Spleen (tissue), 7 donors: ENCODE measurements around the gene ULBP1.
"Not testable (repeated sequence)": the region's sequence is repeated elsewhere in the genome, so short reads cannot be mapped to it uniquely, and the experiment has no call there.

ENCODE experiments used
- POLR2A ChIP-seq, 3 donors: fragments of 450-650 bp; IDR thresholded peaks; one replicate each; pipeline ENCODE4 v1.5.1; 2017; ENCODE audit warnings: antibody characterized with exemption in 3 of 3, mild to moderate bottlenecking in 1 of 3
- POLR2AphosphoS5 ChIP-seq, 3 donors: sonication (generic); formaldehyde crosslinking; IDR thresholded peaks; one replicate each; pipeline ENCODE4 v1.5.1; 2017; ENCODE audit warnings: antibody characterized with exemption in 3 of 3
- TF ChIP-seq, protein P1 (sequence below), 11 experiments: fragments of 200-600 bp in 7 of 11; fragments of 450-650 bp in 4 of 11; sonication (generic) in 4 of 11; IDR thresholded peaks in 8 of 11; conservative IDR thresholded peaks in 3 of 11; 1 replicate in 7 of 11; 2 replicates in 4 of 11; pipeline versions ENCODE4 v1.4.0 to v1.8.0; 2016 to 2021; ENCODE audit warnings: antibody characterized with exemption in 11 of 11, inconsistent platforms in 4 of 11, mild to moderate bottlenecking in 1 of 11
- donor health status: DM: no; HTN: no; CAD: no; lungs with moderate emphysema.
- donor health status: DM: no; HTN: no; CAD: no.
- donor health status: DM: no; HTN: no; CAD: no.

DNA sequence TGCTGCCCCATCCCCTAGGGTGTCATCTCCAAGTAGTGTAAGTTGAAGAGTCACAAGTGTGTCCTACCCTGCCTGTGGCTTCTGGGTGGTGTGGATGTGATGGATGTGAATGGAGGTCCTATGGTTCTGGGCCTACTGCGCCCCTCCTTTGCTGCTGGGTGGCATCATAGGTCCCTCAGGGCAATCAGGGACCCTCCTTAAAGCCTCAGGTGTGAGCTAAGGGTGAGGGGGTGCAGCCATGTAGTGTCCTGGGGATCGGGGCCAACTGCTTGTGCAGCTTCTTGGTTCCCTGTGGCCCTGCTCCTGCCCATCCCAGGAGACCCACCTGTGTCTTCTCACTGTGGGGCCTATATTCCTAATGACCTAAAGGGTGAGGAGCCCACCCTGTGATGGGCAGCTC lies 2.6 kb downstream of the ULBP1 start:
- TF ChIP-seq, protein P1, sequence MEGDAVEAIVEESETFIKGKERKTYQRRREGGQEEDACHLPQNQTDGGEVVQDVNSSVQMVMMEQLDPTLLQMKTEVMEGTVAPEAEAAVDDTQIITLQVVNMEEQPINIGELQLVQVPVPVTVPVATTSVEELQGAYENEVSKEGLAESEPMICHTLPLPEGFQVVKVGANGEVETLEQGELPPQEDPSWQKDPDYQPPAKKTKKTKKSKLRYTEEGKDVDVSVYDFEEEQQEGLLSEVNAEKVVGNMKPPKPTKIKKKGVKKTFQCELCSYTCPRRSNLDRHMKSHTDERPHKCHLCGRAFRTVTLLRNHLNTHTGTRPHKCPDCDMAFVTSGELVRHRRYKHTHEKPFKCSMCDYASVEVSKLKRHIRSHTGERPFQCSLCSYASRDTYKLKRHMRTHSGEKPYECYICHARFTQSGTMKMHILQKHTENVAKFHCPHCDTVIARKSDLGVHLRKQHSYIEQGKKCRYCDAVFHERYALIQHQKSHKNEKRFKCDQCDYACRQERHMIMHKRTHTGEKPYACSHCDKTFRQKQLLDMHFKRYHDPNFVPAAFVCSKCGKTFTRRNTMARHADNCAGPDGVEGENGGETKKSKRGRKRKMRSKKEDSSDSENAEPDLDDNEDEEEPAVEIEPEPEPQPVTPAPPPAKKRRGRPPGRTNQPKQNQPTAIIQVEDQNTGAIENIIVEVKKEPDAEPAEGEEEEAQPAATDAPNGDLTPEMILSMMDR (IDR thresholded peaks at IDR 0.05 in 8 of 11, conservative IDR thresholded peaks at IDR 0.05 in 3 of 11) = not testable (repeated sequence)
- not testable (repeated sequence) for TF ChIP-seq POLR2A, POLR2AphosphoS5 (IDR thresholded peaks at IDR 0.05)
